ENCODE results near the gene DOK6. TPM values are rescaled to one million over a fixed set of nuclear protein-coding genes. Genes with fewer than 3 reads are reported as not detected.

The DOK6 gene
- total and polyA plus RNA-seq, 10 donors: 0.09 to 2.0 (median 0.40) TPM

GRCh38 chr18:69626643-69627242 is 226.1 kb downstream of the DOK6 start:
- no peak for TF ChIP-seq CTCF (IDR thresholded peaks at IDR 0.05 in 8 of 11, conservative IDR thresholded peaks at IDR 0.05 in 3 of 11)
- no peak for TF ChIP-seq POLR2A (IDR thresholded peaks at IDR 0.05)
- TF ChIP-seq POLR2AphosphoS5 (IDR thresholded peaks at IDR 0.05): no peak
- 80 to 88% (median 85%) methylated on average over 4 of the region's 4 CpGs for WGBS, 5 donors
- H3K4me1 ChIP-seq: no peaks in the 10 kb centered on the region
- intact Hi-C loops (cut with DNase I; ENCODE audit: low total_unique reads): no loop called here
- no peak for DNase-seq
- no peaks in the 10 kb centered on the region for H3K9me3 ChIP-seq
- no peaks in the 10 kb centered on the region for H3K27me3 ChIP-seq (replicated peaks in 1 of 7)
- H3K27ac ChIP-seq: no peak overlapping the region
- H3K4me3 ChIP-seq: no peak overlapping the region
- H3K36me3 ChIP-seq: no peaks in the 10 kb centered on the region

- no peaks in the 10 kb centered on the region for H3K4me1 ChIP-seq
- TF ChIP-seq CTCF (IDR thresholded peaks at IDR 0.05 in 8 of 11, conservative IDR thresholded peaks at IDR 0.05 in 3 of 11): no peak
- TF ChIP-seq POLR2AphosphoS5 (IDR thresholded peaks at IDR 0.05): no peak
- no peak for TF ChIP-seq POLR2A (IDR thresholded peaks at IDR 0.05)
- 75 to 94% (median 87%) methylated on average over 2 of the region's 2 CpGs for WGBS, 5 donors
- no peaks in the 10 kb centered on the region for H3K36me3 ChIP-seq
- DNase-seq: no peak
- H3K4me3 ChIP-seq: no peak overlapping the region
- H3K27me3 ChIP-seq (replicated peaks in 1 of 7): no peaks in the 10 kb centered on the region
- H3K27ac ChIP-seq: no peak overlapping the region
- intact Hi-C loops (cut with DNase I; ENCODE audit: low total_unique reads): no loop called here
- H3K9me3 ChIP-seq: no peaks in the 10 kb centered on the region
These were observed 228.2 kb downstream of the DOK6 start for GRCh38 chr18:69628774-69629359.

- no peak for TF ChIP-seq CTCF (IDR thresholded peaks at IDR 0.05 in 8 of 11, conservative IDR thresholded peaks at IDR 0.05 in 3 of 11)
- TF ChIP-seq POLR2AphosphoS5 (IDR thresholded peaks at IDR 0.05): no peak
- TF ChIP-seq POLR2A (IDR thresholded peaks at IDR 0.05): no peak
- Histone ChIP-seq H3K27me3 (replicated peaks in 1 of 7) (no peaks in the 10 kb centered on the region), H3K9me3 (no peaks in the 10 kb centered on the region), H3K4me1 (no peaks in the 10 kb centered on the region), H3K27ac (no peak overlapping the region), H3K36me3 (no peaks in the 10 kb centered on the region), H3K4me3 (no peak overlapping the region)
- intact Hi-C loops (cut with DNase I; ENCODE audit: low total_unique reads): no loop called here
- DNase-seq: no peak
- 47 to 63% (median 60%) methylated on average over 3 of the region's 3 CpGs for WGBS, 5 donors
These were observed 230.6 kb downstream of the DOK6 start for GRCh38 chr18:69631281-69631680.

- 64 to 80% (median 65%) methylated on average over 2 of the region's 2 CpGs for WGBS, 5 donors
- no peak for TF ChIP-seq POLR2A (IDR thresholded peaks at IDR 0.05)
- TF ChIP-seq POLR2AphosphoS5 (IDR thresholded peaks at IDR 0.05): no peak
- no peak for TF ChIP-seq CTCF (IDR thresholded peaks at IDR 0.05 in 8 of 11, conservative IDR thresholded peaks at IDR 0.05 in 3 of 11)
- H3K4me1 ChIP-seq: no peaks in the 10 kb centered on the region
- DNase-seq: no peak
- intact Hi-C loops (cut with DNase I; ENCODE audit: low total_unique reads): no loop called here
- H3K9me3 ChIP-seq: no peaks in the 10 kb centered on the region
- H3K27ac ChIP-seq: no peak overlapping the region
- no peaks in the 10 kb centered on the region for H3K36me3 ChIP-seq
- no peaks in the 10 kb centered on the region for H3K27me3 ChIP-seq (replicated peaks in 1 of 7)
- H3K4me3 ChIP-seq: no peak overlapping the region
These were observed 234.8 kb downstream of the DOK6 start for GRCh38 chr18:69635482-69635881.

All from spleen (tissue), 11 donors.